SU-DHL-6 (cell line): ENCODE results near the gene NPHP4.

Experiments used
- CTCF ChIP-seq: fragments of 200-600 bp; sonication (generic); IDR thresholded peaks from one replicate; pipeline ENCODE4 v1.5.1; 2017; ENCODE audit warnings: antibody characterized with exemption, mild to moderate bottlenecking, low read length, moderate library complexity; ENCODE audit not compliant: insufficient read depth, poor library complexity, severe bottlenecking
- EZH2phosphoT487 ChIP-seq: fragments of 200-600 bp; sonication (generic), shearing (Covaris generic); conservative IDR thresholded peaks from 2 replicates; pipeline ENCODE4 v1.6.1; 2018; ENCODE audit warnings: mild to moderate bottlenecking, antibody characterized with exemption, low read length, moderate library complexity, mixed read lengths

- TF ChIP-seq CTCF (no peak), EZH2phosphoT487 (no peak)
Observed at GRCh38 chr1:6000444-6001288, 8.4 kb upstream of the NPHP4 start.
